Activated naive CD8-positive, alpha-beta T cell treated with anti-CD3 and anti-CD28 coated beads, Interleukin-2, amount 10 ng/mL, durations not matched to agents 7 days and 5 days (primary cell): Measurements from ENCODE around the gene STAG1. TPM values are rescaled to one million over a fixed set of nuclear protein-coding genes. Genes with fewer than 3 reads are reported as not detected.
A peak's percentile ranks its signal among the peaks of the same experiment; 100 is the strongest.
"Not testable (repeated sequence)": the region's sequence is repeated elsewhere in the genome, so short reads cannot be mapped to it uniquely, and the experiment has no call there.

ENCODE experiments used
- ATAC-seq: fragments of 150-1000 bp; cut with Tn5 transposase; one replicate; pipeline ENCODE4 v1.10.0; 2021; ENCODE audit warnings: low read depth, moderate library complexity
- POLR2A ChIA-PET: fragments of 350-600 bp; sonication (Branson Sonifier 250); formaldehyde crosslinking; loops from one replicate; lab custom pipeline; 2021; ENCODE audit warnings: antibody characterized with exemption; lab: Charles Lee
- DNase-seq: peaks from one replicate; pipeline ENCODE4 v3.0.0; 2021
- H3K27ac Mint-ChIP-seq: one replicate; pipeline ENCODE4 v1.8.0; 2022; ENCODE audit warnings: mild to moderate bottlenecking, mixed read lengths
- H3K27me3 Mint-ChIP-seq: one replicate; pipeline ENCODE4 v1.8.0; 2022; ENCODE audit warnings: mild to moderate bottlenecking, moderate library complexity, mixed read lengths
- H3K36me3 Mint-ChIP-seq: one replicate; pipeline ENCODE4 v1.8.0; 2021; ENCODE audit warnings: mild to moderate bottlenecking, mixed read lengths
- H3K4me1 Mint-ChIP-seq: one replicate; pipeline ENCODE4 v1.8.0; 2021; ENCODE audit warnings: mixed read lengths
- H3K4me3 Mint-ChIP-seq: one replicate; pipeline ENCODE4 v1.8.0; 2022; ENCODE audit warnings: mild to moderate bottlenecking, moderate library complexity, mixed read lengths
- H3K9me3 Mint-ChIP-seq: one replicate; pipeline ENCODE4 v1.8.0; 2021; ENCODE audit warnings: mixed read lengths
- total RNA-seq, 2 experiments: library from RNA; stranded (reverse); gene quantifications; one replicate each; pipeline ENCODE4 v1.2.3, GENCODE V29; 2021

STAG1 gene
- total RNA-seq, 2 experiments from 2014 or later, result 39.4 to 43.7 TPM

DNA sequence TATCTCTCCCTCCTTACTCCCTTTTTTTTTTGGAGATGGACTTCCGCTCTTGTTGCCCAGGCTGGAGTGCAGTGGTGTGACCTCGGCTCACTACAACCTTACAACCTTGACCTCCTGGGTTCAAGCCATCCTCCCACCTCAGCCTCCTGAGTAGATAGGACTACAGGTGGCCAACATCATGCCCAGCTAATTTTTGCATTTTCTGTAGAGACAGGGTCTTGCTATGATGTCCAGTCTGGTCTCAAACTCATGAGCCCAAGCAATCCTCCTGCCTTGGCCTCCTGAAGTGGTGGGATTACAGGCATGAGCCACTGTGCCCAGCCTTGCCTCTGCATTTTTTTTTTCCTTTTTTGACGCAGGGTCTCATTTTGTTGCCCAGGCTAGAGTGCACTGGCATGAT, 17.1 kb downstream of the STAG1 start:
- POLR2A ChIA-PET, result no interaction called here
- ATAC-seq, result no peak
- H3K4me1 Mint-ChIP-seq, result peaks cover 31% of the 10 kb centered on the region
- H3K9me3 Mint-ChIP-seq, result no peaks in the 10 kb centered on the region
- no peak overlapping the region for H3K27ac Mint-ChIP-seq
- no peak for DNase-seq
- no peak overlapping the region for H3K4me3 Mint-ChIP-seq
- no peaks in the 10 kb centered on the region for H3K27me3 Mint-ChIP-seq
- peaks cover 10% of the 10 kb centered on the region for H3K36me3 Mint-ChIP-seq

- peaks cover 8% of the 10 kb centered on the region for H3K36me3 Mint-ChIP-seq
- H3K27ac Mint-ChIP-seq, result no peak overlapping the region
- no peaks in the 10 kb centered on the region for H3K27me3 Mint-ChIP-seq
- H3K4me3 Mint-ChIP-seq, result no peak overlapping the region
- ATAC-seq, result no peak
- DNase-seq, result no peak
- POLR2A ChIA-PET, result no interaction called here
- peaks cover 31% of the 10 kb centered on the region for H3K4me1 Mint-ChIP-seq
- no peaks in the 10 kb centered on the region for H3K9me3 Mint-ChIP-seq
Measured at GRCh38 chr3:136734382-136735070, 17.7 kb downstream of the STAG1 start.

- peaks cover 34% of the 10 kb centered on the region for H3K4me1 Mint-ChIP-seq
Measured at GRCh38 chr3:136733317-136733833, 18.8 kb downstream of the STAG1 start.

DNA sequence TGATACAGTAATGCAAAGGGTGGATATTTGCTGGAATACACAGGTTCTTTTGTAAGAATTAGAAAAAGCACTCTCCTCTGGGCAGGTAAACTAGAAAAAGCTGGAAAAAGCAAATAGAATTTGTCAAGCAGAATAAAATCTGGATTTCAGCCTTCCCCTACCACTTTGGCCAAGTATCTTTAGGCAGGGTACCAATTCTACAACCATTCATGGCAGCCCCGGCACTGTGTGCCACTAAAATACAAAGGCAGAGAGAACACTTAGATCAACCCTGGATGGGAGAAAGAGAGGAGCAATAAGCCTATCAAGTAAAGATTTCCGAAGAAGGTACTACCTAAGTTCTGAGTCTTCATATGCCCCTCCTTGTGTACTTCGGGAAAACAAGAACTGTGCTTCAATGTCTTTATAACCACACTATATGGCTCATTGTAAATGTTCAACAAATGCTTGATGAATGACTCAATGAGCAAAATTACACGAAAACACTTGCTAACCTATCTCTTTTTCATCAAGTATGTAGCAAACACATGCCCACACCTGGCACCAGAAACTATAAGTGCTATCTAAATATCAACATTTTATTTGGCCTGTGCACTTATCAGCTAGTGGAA, 20.8 kb downstream of the STAG1 start:
- no peak for ATAC-seq
- Mint-ChIP-seq H3K9me3 (no peaks in the 10 kb centered on the region), H3K27me3 (no peaks in the 10 kb centered on the region), H3K4me1 (peaks cover 32% of the 10 kb centered on the region), H3K27ac (no peak overlapping the region), H3K36me3 (peaks cover 7% of the 10 kb centered on the region), H3K4me3 (no peak overlapping the region)
- DNase-seq, result no peak
- POLR2A ChIA-PET, result interaction anchor here (2.1 kb wide), 1 partner anchor 21 kb away, joined by 8 read pairs; the partner anchor contains the start of gene STAG1

More at GRCh38 chr3:136733317-136733833, 18.8 kb downstream of the STAG1 start:
- DNase-seq (no peak), ATAC-seq (no peak)
- Mint-ChIP-seq H3K27me3 (no peaks in the 10 kb centered on the region), H3K9me3 (no peaks in the 10 kb centered on the region), H3K36me3 (peaks cover 8% of the 10 kb centered on the region), H3K27ac (no peak overlapping the region), H3K4me3 (no peak overlapping the region)
- POLR2A ChIA-PET, result no interaction called here

DNA sequence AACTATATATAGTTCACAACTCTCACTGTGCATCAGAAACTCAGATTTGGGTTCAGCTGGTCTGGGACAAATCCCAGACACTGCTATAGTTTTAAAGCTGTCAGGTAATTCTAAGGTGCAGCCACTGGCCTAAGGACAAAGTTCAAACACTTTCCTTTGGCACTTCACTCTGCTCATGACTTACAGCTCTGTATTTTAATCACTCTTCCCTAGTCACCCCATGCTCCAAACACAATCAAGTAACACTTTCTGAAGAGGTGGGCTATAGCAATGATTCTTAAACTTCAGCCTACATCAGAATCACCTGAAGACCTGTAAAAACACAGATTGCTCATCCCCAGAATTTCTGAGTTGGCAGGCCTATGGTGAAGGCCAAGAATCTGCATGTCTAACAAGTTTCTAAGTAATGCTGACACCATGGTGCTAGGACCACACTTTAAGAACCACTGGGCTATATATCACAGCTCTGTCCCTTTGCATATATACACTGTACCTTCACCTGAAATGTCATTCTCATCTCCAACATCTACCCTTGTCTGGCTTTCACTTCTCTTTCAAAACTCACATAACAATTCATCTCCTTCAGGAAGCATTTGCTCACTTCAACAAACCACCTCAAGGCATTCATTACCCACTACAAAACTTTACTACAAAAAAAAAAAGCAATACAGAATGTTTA, 21.4 kb downstream of the STAG1 start:
- POLR2A ChIA-PET, result interaction anchor here (2.1 kb wide), 1 partner anchor 21 kb away, joined by 8 read pairs; the partner anchor contains the start of gene STAG1
- no peak for ATAC-seq
- DNase-seq, result no peak
- Mint-ChIP-seq H3K4me3 (peak overlapping the region; percentile 2), H3K27ac (peak overlapping the region; percentile 15), H3K36me3 (peaks cover 7% of the 10 kb centered on the region), H3K27me3 (no peaks in the 10 kb centered on the region), H3K9me3 (no peaks in the 10 kb centered on the region), H3K4me1 (peaks cover 36% of the 10 kb centered on the region)

DNA sequence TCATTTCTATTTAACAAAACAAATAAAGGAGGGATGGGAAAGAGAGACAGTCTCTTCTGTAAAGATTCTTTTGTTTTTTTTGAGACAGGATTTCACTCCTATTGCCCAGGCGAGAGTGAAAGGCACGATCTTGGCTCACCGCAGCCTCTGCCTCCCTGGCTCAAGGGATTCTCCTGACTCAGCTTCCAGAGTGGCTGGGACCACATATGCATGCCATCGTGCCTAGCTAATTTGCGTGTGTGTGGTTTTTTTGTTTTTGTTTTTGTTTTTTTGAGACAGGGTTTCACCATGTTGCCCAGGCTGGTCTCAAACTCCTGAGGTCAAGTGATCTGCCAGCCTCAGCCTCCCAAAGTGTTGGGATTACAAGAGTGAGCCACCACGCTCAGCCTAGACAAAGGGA, 23.3 kb downstream of the STAG1 start:
- Mint-ChIP-seq H3K4me3 (no peak overlapping the region), H3K9me3 (no peaks in the 10 kb centered on the region), H3K4me1 (peaks cover 28% of the 10 kb centered on the region), H3K27me3 (no peaks in the 10 kb centered on the region), H3K36me3 (peaks cover 14% of the 10 kb centered on the region), H3K27ac (no peak overlapping the region)
- no peak for DNase-seq
- POLR2A ChIA-PET, result no interaction called here
- ATAC-seq, result no peak

DNA sequence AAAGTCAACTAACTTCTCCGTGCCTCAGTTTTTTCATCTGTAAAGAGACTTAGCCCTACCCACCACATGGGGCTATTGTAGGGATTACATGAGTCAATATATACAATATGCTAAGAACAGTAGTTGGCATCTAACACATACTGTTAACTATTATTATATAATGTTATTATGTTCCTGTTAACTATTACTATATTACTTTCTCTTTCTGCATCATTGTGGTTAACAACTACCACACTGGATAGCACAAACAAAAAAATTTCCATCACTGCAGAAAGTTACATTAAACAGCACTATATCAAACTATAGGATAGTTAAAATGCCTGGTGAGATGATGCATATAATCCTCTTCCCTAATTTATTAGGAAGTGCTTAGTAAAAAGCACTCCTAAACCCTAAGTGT, 23.7 kb downstream of the STAG1 start:
- POLR2A ChIA-PET, result no interaction called here
- DNase-seq (no peak), ATAC-seq (peak; percentile 26)
- Mint-ChIP-seq H3K4me1 (peaks cover 28% of the 10 kb centered on the region), H3K9me3 (no peaks in the 10 kb centered on the region), H3K27ac (no peak overlapping the region), H3K36me3 (peaks cover 14% of the 10 kb centered on the region), H3K4me3 (no peak overlapping the region), H3K27me3 (no peaks in the 10 kb centered on the region)

GRCh38 chr3:136725468-136725867, 26.7 kb downstream of the STAG1 start:
- H3K4me1 Mint-ChIP-seq, result peaks cover 15% of the 10 kb centered on the region
- DNase-seq, result no peak
- peaks cover 1% of the 10 kb centered on the region for H3K9me3 Mint-ChIP-seq
- no peak for ATAC-seq
- peaks cover 18% of the 10 kb centered on the region for H3K36me3 Mint-ChIP-seq
- POLR2A ChIA-PET, result no interaction called here
- no peak overlapping the region for H3K27ac Mint-ChIP-seq
- H3K27me3 Mint-ChIP-seq, result no peaks in the 10 kb centered on the region
- H3K4me3 Mint-ChIP-seq, result no peak overlapping the region

DNA sequence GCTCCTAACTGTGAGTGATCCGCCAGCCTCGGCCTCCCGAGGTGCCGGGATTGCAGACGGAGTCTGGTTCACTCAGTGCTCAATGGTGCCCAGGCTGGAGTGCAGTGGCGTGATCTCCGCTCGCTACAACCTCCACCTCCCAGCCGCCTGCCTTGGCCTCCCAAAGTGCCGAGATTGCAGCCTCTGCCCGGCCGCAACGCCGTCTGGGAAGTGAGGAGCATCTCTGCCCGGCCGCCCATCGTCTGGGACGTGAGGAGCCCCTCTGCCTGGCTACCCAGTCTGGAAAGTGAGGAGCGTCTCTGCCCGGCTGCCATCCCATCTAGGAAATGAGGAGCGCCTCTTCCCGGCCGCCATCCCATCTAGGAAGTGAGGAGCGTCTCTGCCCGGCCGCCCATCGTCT, 29.3 kb downstream of the STAG1 start:
- DNase-seq, H3K4me3 Mint-ChIP-seq, H3K4me1 Mint-ChIP-seq, H3K9me3 Mint-ChIP-seq, ATAC-seq, H3K27me3 Mint-ChIP-seq, H3K27ac Mint-ChIP-seq, POLR2A ChIA-PET: not testable (repeated sequence)
- H3K36me3 Mint-ChIP-seq, result peaks cover 32% of the 10 kb centered on the region

DNA sequence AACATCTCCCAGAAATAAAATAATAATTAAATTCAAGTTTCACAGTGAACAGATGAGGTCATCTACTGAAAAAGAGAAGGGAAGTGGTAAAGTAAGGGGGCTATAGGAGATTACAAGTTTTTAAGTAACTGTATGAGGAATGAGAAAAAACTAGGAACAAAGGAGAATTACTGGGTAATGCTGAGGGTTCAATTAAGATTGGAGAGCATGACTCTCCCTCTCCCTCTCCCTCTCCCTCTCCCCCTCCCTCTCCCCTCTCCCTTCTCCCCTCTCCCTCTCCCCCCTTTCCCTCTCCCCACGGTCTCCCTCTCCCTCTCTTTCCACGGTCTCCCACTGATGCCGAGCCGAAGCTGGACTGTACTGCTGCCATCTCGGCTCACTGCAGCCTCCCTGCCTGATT, 29.8 kb downstream of the STAG1 start:
- H3K4me1 Mint-ChIP-seq, POLR2A ChIA-PET, H3K9me3 Mint-ChIP-seq, DNase-seq, H3K4me3 Mint-ChIP-seq, ATAC-seq, H3K27me3 Mint-ChIP-seq, H3K27ac Mint-ChIP-seq: not testable (repeated sequence)
- peaks cover 32% of the 10 kb centered on the region for H3K36me3 Mint-ChIP-seq

- no peak overlapping the region for H3K4me3 Mint-ChIP-seq
- H3K36me3 Mint-ChIP-seq, result peaks cover 32% of the 10 kb centered on the region
- DNase-seq (no peak), ATAC-seq (no peak)
- no peak overlapping the region for H3K27ac Mint-ChIP-seq
- POLR2A ChIA-PET, result interaction anchor here (0.7 kb wide), 1 partner anchor 329 kb away, joined by 3 read pairs; no protein-coding TSS in a partner anchor
- no peaks in the 10 kb centered on the region for H3K4me1 Mint-ChIP-seq
- peaks cover 2% of the 10 kb centered on the region for H3K9me3 Mint-ChIP-seq
- no peaks in the 10 kb centered on the region for H3K27me3 Mint-ChIP-seq
Measured at GRCh38 chr3:136720091-136720490, 32.1 kb downstream of the STAG1 start.

DNA sequence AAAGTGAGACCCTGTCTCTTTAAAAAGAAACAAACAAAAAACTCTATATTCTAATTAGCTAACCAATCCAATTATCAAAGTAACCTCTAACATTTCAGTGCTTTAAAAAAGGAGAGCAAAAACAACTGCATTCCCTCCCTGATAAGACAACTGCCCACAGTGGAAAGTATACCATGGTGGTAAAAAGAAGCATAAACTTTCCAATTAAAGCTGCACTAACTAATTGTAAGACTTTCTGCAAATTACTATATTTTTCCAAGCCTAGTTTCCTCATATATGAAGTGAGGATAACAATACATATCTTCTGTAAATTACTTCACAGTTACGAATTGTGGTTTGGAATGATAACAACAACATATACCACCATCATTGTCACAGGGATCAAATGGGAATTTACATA, 35.5 kb downstream of the STAG1 start:
- POLR2A ChIA-PET, result no interaction called here
- DNase-seq, result no peak
- Mint-ChIP-seq H3K36me3 (peaks cover 31% of the 10 kb centered on the region), H3K4me1 (no peaks in the 10 kb centered on the region), H3K9me3 (peaks cover 2% of the 10 kb centered on the region), H3K27ac (no peak overlapping the region), H3K4me3 (no peak overlapping the region), H3K27me3 (no peaks in the 10 kb centered on the region)
- ATAC-seq, result no peak

GRCh38 chr3:136714020-136714419, 38.2 kb downstream of the STAG1 start:
- no peak overlapping the region for H3K4me3 Mint-ChIP-seq
- DNase-seq, result no peak
- H3K27me3 Mint-ChIP-seq, result no peaks in the 10 kb centered on the region
- H3K36me3 Mint-ChIP-seq, result peaks cover 24% of the 10 kb centered on the region
- no peak overlapping the region for H3K27ac Mint-ChIP-seq
- peaks cover 2% of the 10 kb centered on the region for H3K4me1 Mint-ChIP-seq
- no peaks in the 10 kb centered on the region for H3K9me3 Mint-ChIP-seq
- ATAC-seq, result no peak
- POLR2A ChIA-PET, result no interaction called here
